H9 (cell line): Measurements from ENCODE around the gene CEBPZ. TPM values are rescaled to one million over a fixed set of nuclear protein-coding genes. Genes with fewer than 3 reads are reported as not detected.

ENCODE experiments used
- DNase-seq: peaks from one replicate; pipeline ENCODE4 v3.0.0-alpha.2; 2017
- H2AFZ ChIP-seq: one replicate; pipeline ENCODE4 v1.6.1; 2013; ENCODE audit warnings: mild to moderate bottlenecking, low read length, control low read depth, moderate library complexity
- H2AK5ac ChIP-seq: 2 replicates; pipeline ENCODE4 v1.6.1; 2013; ENCODE audit warnings: low read length, control low read depth, mixed read lengths; ENCODE audit not compliant: insufficient read length
- H2BK120ac ChIP-seq: one replicate; pipeline ENCODE4 v1.6.1; 2013; ENCODE audit warnings: low read depth, mild to moderate bottlenecking, low read length, control low read depth, inconsistent platforms; ENCODE audit not compliant: poor library complexity, severe bottlenecking
- H2BK12ac ChIP-seq: 2 replicates; pipeline ENCODE4 v1.6.1; 2013; ENCODE audit warnings: low read length, control low read depth, mixed read lengths, low read depth; ENCODE audit not compliant: insufficient read length
- H2BK15ac ChIP-seq: 2 replicates; pipeline ENCODE4 v1.6.1; 2013; ENCODE audit warnings: low read depth, low read length, control low read depth
- H2BK20ac ChIP-seq: one replicate; pipeline ENCODE4 v1.6.1; 2013; ENCODE audit warnings: low read depth, mild to moderate bottlenecking, low read length, control low read depth, inconsistent platforms; ENCODE audit not compliant: poor library complexity, severe bottlenecking
- H2BK5ac ChIP-seq: 2 replicates; pipeline ENCODE4 v1.6.1; 2013; ENCODE audit warnings: low read length, control low read depth, mixed read lengths; ENCODE audit not compliant: insufficient read length
- H3K14ac ChIP-seq: 2 replicates; pipeline ENCODE4 v1.6.1; 2013; ENCODE audit warnings: low read length, control low read depth; ENCODE audit not compliant: insufficient read depth
- H3K18ac ChIP-seq: 2 replicates; pipeline ENCODE4 v1.6.1; 2013; ENCODE audit warnings: low read depth, mild to moderate bottlenecking, mixed read lengths, low read length, control low read depth; ENCODE audit not compliant: insufficient read length
- H3K23ac ChIP-seq: 2 replicates; pipeline ENCODE4 v1.6.1; 2013; ENCODE audit warnings: low read length, control low read depth, mixed read lengths, low read depth; ENCODE audit not compliant: insufficient read length
- H3K23me2 ChIP-seq: 2 replicates; pipeline ENCODE4 v1.6.1; 2013; ENCODE audit warnings: low read depth, mild to moderate bottlenecking, mixed read lengths, low read length, control low read depth; ENCODE audit not compliant: insufficient read length, poor library complexity, severe bottlenecking
- H3K27ac ChIP-seq: 2 replicates; pipeline ENCODE4 v1.5.1; 2013; ENCODE audit warnings: low read length, control low read depth, mixed read lengths, low read depth; ENCODE audit not compliant: insufficient read length
- H3K27me3 ChIP-seq: 2 replicates; pipeline ENCODE4 v1.6.1; 2013; ENCODE audit warnings: low read length, control low read depth, inconsistent platforms; ENCODE audit not compliant: insufficient read depth
- H3K4ac ChIP-seq: 2 replicates; pipeline ENCODE4 v1.6.1; 2013; ENCODE audit warnings: low read depth, mild to moderate bottlenecking, control low read depth, inconsistent platforms, low read length, moderate library complexity
- H3K4me1 ChIP-seq: 2 replicates; pipeline ENCODE4 v1.6.1; 2013; ENCODE audit warnings: low read length, control low read depth, inconsistent platforms; ENCODE audit not compliant: insufficient read depth
- H3K4me2 ChIP-seq: 2 replicates; pipeline ENCODE4 v1.6.1; 2013; ENCODE audit warnings: low read length, control low read depth, mixed read lengths; ENCODE audit not compliant: insufficient read length, insufficient read depth
- H3K56ac ChIP-seq: 2 replicates; pipeline ENCODE4 v1.6.1; 2013; ENCODE audit warnings: low read depth, mild to moderate bottlenecking, mixed read lengths, low read length, control low read depth; ENCODE audit not compliant: insufficient read length
- H3K79me1 ChIP-seq: 2 replicates; pipeline ENCODE4 v1.6.1; 2013; ENCODE audit warnings: low read depth, mild to moderate bottlenecking, moderate library complexity, low read length, control low read depth, inconsistent platforms; ENCODE audit not compliant: insufficient read depth, poor library complexity, severe bottlenecking
- H3K79me2 ChIP-seq: 2 replicates; pipeline ENCODE4 v1.6.1; 2013; ENCODE audit warnings: low read length, control low read depth, inconsistent platforms; ENCODE audit not compliant: insufficient read depth
- H3K9ac ChIP-seq: 2 replicates; pipeline ENCODE4 v1.6.1; 2013; ENCODE audit warnings: low read length, control low read depth, mixed read lengths; ENCODE audit not compliant: insufficient read length; ENCODE audit errors: extremely low read depth
- H3K9me3 ChIP-seq: one replicate; pipeline ENCODE4 v1.6.1; 2013; ENCODE audit warnings: low read depth, low read length, inconsistent platforms; ENCODE audit not compliant: control insufficient read depth
- H3T11ph ChIP-seq: one replicate; pipeline ENCODE4 v1.6.1; 2013; ENCODE audit warnings: mild to moderate bottlenecking, low read length, control low read depth, inconsistent platforms
- H4K20me1 ChIP-seq: one replicate; pipeline ENCODE4 v1.6.1; 2013; ENCODE audit not compliant: control insufficient read depth, insufficient read length, insufficient read depth
- H4K5ac ChIP-seq: 2 replicates; pipeline ENCODE4 v1.6.1; 2013; ENCODE audit warnings: low read depth, mild to moderate bottlenecking, mixed read lengths, low read length, control low read depth; ENCODE audit not compliant: insufficient read length
- H4K8ac ChIP-seq: replicated peaks from 2 replicates; pipeline ENCODE4 v1.6.1; 2013; ENCODE audit warnings: low read length, control low read depth, mixed read lengths, low read depth; ENCODE audit not compliant: insufficient read length
- H4K91ac ChIP-seq: 2 replicates; pipeline ENCODE4 v1.6.1; 2013; ENCODE audit warnings: low read depth, mild to moderate bottlenecking, moderate library complexity, mixed read lengths, low read length, control low read depth; ENCODE audit not compliant: insufficient read length
- H3K27ac Mint-ChIP-seq, 3 experiments: 2 replicates in 2 of 3; 3 replicates in 1 of 3; pipeline ENCODE4 v1.8.0; 2020 to 2021; ENCODE audit warnings: mixed read lengths in 3 of 3, mild to moderate bottlenecking in 1 of 3, moderate library complexity in 1 of 3
- H3K27me3 Mint-ChIP-seq: 2 replicates; pipeline ENCODE4 v1.8.0; 2021; ENCODE audit warnings: low read depth, mild to moderate bottlenecking, moderate library complexity, mixed read lengths
- H3K36me3 Mint-ChIP-seq, 3 experiments: 2 replicates in 2 of 3; 3 replicates in 1 of 3; pipeline ENCODE4 v1.8.0; 2020 to 2021; ENCODE audit warnings: low read depth in 3 of 3, mixed read lengths in 3 of 3; ENCODE audit not compliant: insufficient read depth in 1 of 3
- H3K4me1 Mint-ChIP-seq, 2 experiments: 2 replicates each; pipeline ENCODE4 v1.8.0; 2020; ENCODE audit warnings: mixed read lengths in 2 of 2
- H3K4me3 Mint-ChIP-seq, 2 experiments: 2 replicates in 1 of 2; 3 replicates in 1 of 2; pipeline ENCODE4 v1.8.0; 2020 to 2021; ENCODE audit warnings: mild to moderate bottlenecking in 2 of 2, mixed read lengths in 2 of 2, moderate library complexity in 1 of 2
- H3K9me3 Mint-ChIP-seq, 2 experiments: 2 replicates in 1 of 2; 3 replicates in 1 of 2; pipeline ENCODE4 v1.8.0; 2020; ENCODE audit warnings: mild to moderate bottlenecking in 2 of 2, mixed read lengths in 2 of 2, moderate library complexity in 1 of 2
- WGBS: extraction: QIAGEN DNeasy Blood & Tissue Kit; methylation state at CpG from one replicate; pipeline ENCODE4 v1.1.7; 2013; ENCODE audit warnings: missing lambda C conversion rate, low lambda C conversion rate, mixed read lengths; ENCODE audit not compliant: insufficient read length; ENCODE audit errors: extremely low coverage; 5-methylcytosine and 5-hydroxymethylcytosine counted together
- total RNA-seq: library from RNA; stranded (reverse); gene quantifications from 2 replicates; pipeline ENCODE4 v1.2.1, GENCODE V29; 2021
- TF ChIP-seq, protein P1 (sequence below): fragments of 200-600 bp; sonication (generic); conservative IDR thresholded peaks from 3 replicates; pipeline ENCODE4 v1.8.0; 2021; ENCODE audit warnings: antibody characterized with exemption, mild to moderate bottlenecking

Gene CEBPZ
- total RNA-seq, 1 experiment from 2014 or later: 281 TPM

- WGBS: no CpG with 5 or more reads among the region's 1 CpG
- H3K4me2 ChIP-seq: no peak overlapping the region
- no peak overlapping the region for H2AFZ ChIP-seq
- H3K23me2 ChIP-seq: no peaks in the 10 kb centered on the region
- Mint-ChIP-seq H3K4me3 (no peak overlapping the region), H3K36me3 (peaks cover 14 to 32% (median 16%) of the 10 kb centered on the region in 3 experiments), H3K9me3 (peaks cover 29 to 35% of the 10 kb centered on the region in 2 experiments), H3K27me3 (no peaks in the 10 kb centered on the region), H3K4me1 (peaks cover 4 to 8% of the 10 kb centered on the region in 2 experiments; a peak in 3 of 4 replicates), H3K27ac (no peak overlapping the region)
- H3K9me3 ChIP-seq: no peaks in the 10 kb centered on the region
- H3K27me3 ChIP-seq: no peaks in the 10 kb centered on the region
- H3K79me1 ChIP-seq: no peaks in the 10 kb centered on the region
- H3K79me2 ChIP-seq: no peaks in the 10 kb centered on the region
- H2BK15ac ChIP-seq: no peak overlapping the region
- no peak overlapping the region for H3K56ac ChIP-seq
- DNase-seq: no peak
- TF ChIP-seq, protein P1, sequence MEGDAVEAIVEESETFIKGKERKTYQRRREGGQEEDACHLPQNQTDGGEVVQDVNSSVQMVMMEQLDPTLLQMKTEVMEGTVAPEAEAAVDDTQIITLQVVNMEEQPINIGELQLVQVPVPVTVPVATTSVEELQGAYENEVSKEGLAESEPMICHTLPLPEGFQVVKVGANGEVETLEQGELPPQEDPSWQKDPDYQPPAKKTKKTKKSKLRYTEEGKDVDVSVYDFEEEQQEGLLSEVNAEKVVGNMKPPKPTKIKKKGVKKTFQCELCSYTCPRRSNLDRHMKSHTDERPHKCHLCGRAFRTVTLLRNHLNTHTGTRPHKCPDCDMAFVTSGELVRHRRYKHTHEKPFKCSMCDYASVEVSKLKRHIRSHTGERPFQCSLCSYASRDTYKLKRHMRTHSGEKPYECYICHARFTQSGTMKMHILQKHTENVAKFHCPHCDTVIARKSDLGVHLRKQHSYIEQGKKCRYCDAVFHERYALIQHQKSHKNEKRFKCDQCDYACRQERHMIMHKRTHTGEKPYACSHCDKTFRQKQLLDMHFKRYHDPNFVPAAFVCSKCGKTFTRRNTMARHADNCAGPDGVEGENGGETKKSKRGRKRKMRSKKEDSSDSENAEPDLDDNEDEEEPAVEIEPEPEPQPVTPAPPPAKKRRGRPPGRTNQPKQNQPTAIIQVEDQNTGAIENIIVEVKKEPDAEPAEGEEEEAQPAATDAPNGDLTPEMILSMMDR: no peak
- H2AK5ac ChIP-seq: no peak overlapping the region
- no peak overlapping the region for H3K23ac ChIP-seq
- no peak overlapping the region for H3K18ac ChIP-seq
- no peak overlapping the region for H3T11ph ChIP-seq
- no peak overlapping the region for H2BK20ac ChIP-seq
- H4K20me1 ChIP-seq: no peaks in the 10 kb centered on the region
- no peak overlapping the region for H3K9ac ChIP-seq
- no peak overlapping the region for H3K27ac ChIP-seq
- H4K8ac ChIP-seq: no peak overlapping the region
- no peak overlapping the region for H3K14ac ChIP-seq
- H3K4ac ChIP-seq: no peak overlapping the region
- H2BK12ac ChIP-seq: no peak overlapping the region
- H4K5ac ChIP-seq: no peak overlapping the region
- no peak overlapping the region for H2BK5ac ChIP-seq
- no peaks in the 10 kb centered on the region for H3K4me1 ChIP-seq
- no peak overlapping the region for H4K91ac ChIP-seq
- H2BK120ac ChIP-seq: no peak overlapping the region
Observed at GRCh38 chr2:37164757-37165156, 66.6 kb downstream of the CEBPZ start.
